GM19452 (cell line): ENCODE results near the gene PPP1R10.

ENCODE experiments used
- ATAC-seq: cut with Tn5 transposase; IDR thresholded peaks from one replicate; pipeline ENCODE4 v1.9.1; 2021; ENCODE audit not compliant: unreplicated experiment

Gene PPP1R10

GRCh38 chr6:30625511-30625910 lies 8.5 kb upstream of the PPP1R10 start:
- no peak for ATAC-seq

- no peak for ATAC-seq
These were observed 2.5 kb upstream of the PPP1R10 start for GRCh38 chr6:30619561-30619960.

- no peak for ATAC-seq
These were observed 1.3 kb upstream of the PPP1R10 start for GRCh38 chr6:30618270-30618797.

GRCh38 chr6:30617565-30618269 lies 674 bp upstream of the PPP1R10 start, which contains the start of gene MRPS18B:
TSS of gene MRPS18B (plus strand) at chr6:30617840. CDS start at chr6:30617866, 26 bp downstream.
- ATAC-seq: peak; percentile 70

GRCh38 chr6:30615958-30616810 lies 859 bp downstream of the PPP1R10 start:
- no peak for ATAC-seq

GRCh38 chr6:30615219-30615957 lies 1.7 kb downstream of the PPP1R10 start:
- no peak for ATAC-seq

- ATAC-seq: peak; percentile 33
These were observed 2.2 kb downstream of the PPP1R10 start for GRCh38 chr6:30614843-30615218.

- no peak for ATAC-seq
These were observed 2.8 kb downstream of the PPP1R10 start for GRCh38 chr6:30614044-30614842.

GRCh38 chr6:30613251-30614043 lies 3.6 kb downstream of the PPP1R10 start:
- ATAC-seq: no peak

GRCh38 chr6:30612687-30613248 lies 4.3 kb downstream of the PPP1R10 start:
- no peak for ATAC-seq

GRCh38 chr6:30612213-30612612 lies 4.8 kb downstream of the PPP1R10 start:
- no peak for ATAC-seq

GRCh38 chr6:30611856-30612194 lies 5.2 kb downstream of the PPP1R10 start:
- ATAC-seq: no peak

- no peak for ATAC-seq
These were observed 5.7 kb downstream of the PPP1R10 start for GRCh38 chr6:30611150-30611855.

- no peak for ATAC-seq
These were observed 7.0 kb downstream of the PPP1R10 start for GRCh38 chr6:30610065-30610464.

GRCh38 chr6:30603961-30604360 lies 13.1 kb downstream of the PPP1R10 start:
- ATAC-seq: no peak

- no peak for ATAC-seq
These were observed 15.0 kb downstream of the PPP1R10 start for GRCh38 chr6:30601815-30602641.

GRCh38 chr6:30601436-30601814 lies 15.6 kb downstream of the PPP1R10 start:
- ATAC-seq: no peak

- no peak for ATAC-seq
These were observed 16.5 kb downstream of the PPP1R10 start for GRCh38 chr6:30600451-30600961.
